ENCODE measurements around the gene SELENOP.

The SELENOP gene

GRCh38 chr5:42772265-42772993, 39.3 kb downstream of the SELENOP start:
- peak; percentile 28 for DNase-seq (ENCODE audit: low read depth)
- TF ChIP-seq CTCF (IDR thresholded peaks at IDR 0.05; ENCODE audit: control insufficient read depth, extremely low read depth, insufficient read depth): no peak
- H3K4me3 ChIP-seq (ENCODE audit: low read depth, low read length): no peak overlapping the region

- no peak for DNase-seq (ENCODE audit: low read depth)
- no peak for TF ChIP-seq CTCF (IDR thresholded peaks at IDR 0.05; ENCODE audit: control insufficient read depth, extremely low read depth, insufficient read depth)
- no peak overlapping the region for H3K4me3 ChIP-seq (ENCODE audit: low read depth, low read length)
Measured at GRCh38 chr5:42770003-42770402, 41.7 kb downstream of the SELENOP start.

GRCh38 chr5:42768106-42768504, 43.6 kb downstream of the SELENOP start:
- DNase-seq (ENCODE audit: low read depth): no peak
- TF ChIP-seq CTCF (IDR thresholded peaks at IDR 0.05; ENCODE audit: control insufficient read depth, extremely low read depth, insufficient read depth): no peak
- no peak overlapping the region for H3K4me3 ChIP-seq (ENCODE audit: low read depth, low read length)

GRCh38 chr5:42767491-42768105, 44.1 kb downstream of the SELENOP start:
- TF ChIP-seq CTCF (IDR thresholded peaks at IDR 0.05; ENCODE audit: control insufficient read depth, extremely low read depth, insufficient read depth): peak; percentile 52
- no peak for DNase-seq (ENCODE audit: low read depth)
- no peak overlapping the region for H3K4me3 ChIP-seq (ENCODE audit: low read depth, low read length)

- no peak for DNase-seq (ENCODE audit: low read depth)
- no peak for TF ChIP-seq CTCF (IDR thresholded peaks at IDR 0.05; ENCODE audit: control insufficient read depth, extremely low read depth, insufficient read depth)
- H3K4me3 ChIP-seq (ENCODE audit: low read depth, low read length): no peak overlapping the region
Measured at GRCh38 chr5:42761791-42762190, 49.9 kb downstream of the SELENOP start.

- H3K4me3 ChIP-seq (ENCODE audit: low read depth, low read length): no peak overlapping the region
- no peak for DNase-seq (ENCODE audit: low read depth)
- no peak for TF ChIP-seq CTCF (IDR thresholded peaks at IDR 0.05; ENCODE audit: control insufficient read depth, extremely low read depth, insufficient read depth)
Measured at GRCh38 chr5:42760426-42760825, 51.3 kb downstream of the SELENOP start.

All from LNCaP clone FGC (cell line).